OCI-LY1 (cell line): ENCODE results near the gene RETSAT.

ENCODE experiments used
- H2AFZ ChIP-seq: fragments of 200-600 bp; sonication (generic), shearing (Covaris generic); 2 replicates; pipeline ENCODE4 v1.6.0; 2014; ENCODE audit warnings: antibody characterized with exemption, mild to moderate bottlenecking, low read length
- H3F3A ChIP-seq: fragments of 200-600 bp; sonication (generic), shearing (Covaris generic); 2 replicates; pipeline ENCODE4 v1.6.0; 2014; ENCODE audit warnings: mild to moderate bottlenecking, antibody characterized with exemption, low read length, moderate library complexity; ENCODE audit not compliant: insufficient read depth
- H3K27ac ChIP-seq: fragments of 200-600 bp; sonication (generic); 2 replicates; pipeline ENCODE4 v1.5.1; 2014; ENCODE audit warnings: low read length, mixed run types, mild to moderate bottlenecking, low read depth; ENCODE audit not compliant: poor library complexity, severe bottlenecking
- H3K27me3 ChIP-seq: fragments of 200-600 bp; sonication (generic); 2 replicates; pipeline ENCODE4 v1.6.0; 2014; ENCODE audit warnings: antibody characterized with exemption, mild to moderate bottlenecking, low read length, moderate library complexity; ENCODE audit not compliant: insufficient read depth
- H3K36me3 ChIP-seq: fragments of 200-600 bp; sonication (generic); 2 replicates; pipeline ENCODE4 v1.6.1; 2014; ENCODE audit warnings: mild to moderate bottlenecking, antibody characterized with exemption, low read length, moderate library complexity, mixed read lengths; ENCODE audit not compliant: insufficient read depth
- H3K4me1 ChIP-seq: fragments of 200-600 bp; sonication (generic); 2 replicates; pipeline ENCODE4 v1.5.1; 2014; ENCODE audit warnings: mild to moderate bottlenecking, low read length, moderate library complexity; ENCODE audit not compliant: insufficient read depth, severe bottlenecking
- H3K4me2 ChIP-seq: fragments of 200-600 bp; sonication (generic), shearing (Covaris generic); 2 replicates; pipeline ENCODE4 v1.6.1; 2014; ENCODE audit warnings: low read length
- H3K4me3 ChIP-seq: fragments of 200-600 bp; sonication (generic); 2 replicates; pipeline ENCODE4 v1.5.1; 2014; ENCODE audit warnings: low read length, low read depth, mild to moderate bottlenecking, mixed read lengths; ENCODE audit not compliant: poor library complexity, severe bottlenecking
- H3K79me2 ChIP-seq: fragments of 200-600 bp; shearing (Covaris generic); 2 replicates; pipeline ENCODE4 v1.6.1; 2016; ENCODE audit warnings: mixed run types, low read length, mixed read lengths; ENCODE audit not compliant: insufficient read depth
- H3K9ac ChIP-seq: fragments of 200-600 bp; sonication (generic), shearing (Covaris generic); 2 replicates; pipeline ENCODE4 v1.6.1; 2014; ENCODE audit warnings: mild to moderate bottlenecking, low read length, mixed read lengths
- H3K9me2 ChIP-seq: fragments of 200-600 bp; sonication (generic), shearing (Covaris generic); 2 replicates; pipeline ENCODE4 v1.6.1; 2014; ENCODE audit warnings: low read depth, mild to moderate bottlenecking, low read length, mixed read lengths
- H3K9me3 ChIP-seq: fragments of 200-600 bp; shearing (Covaris generic); 2 replicates; pipeline ENCODE4 v1.6.1; 2014; ENCODE audit warnings: low read length, mixed read lengths
- H4K20me1 ChIP-seq: fragments of 200-600 bp; sonication (generic), shearing (Covaris generic); 2 replicates; pipeline ENCODE4 v1.6.0; 2016; ENCODE audit warnings: mild to moderate bottlenecking, low read length; ENCODE audit not compliant: insufficient read depth
- CTCF ChIP-seq: fragments of 200-600 bp; sonication (generic), shearing (Covaris generic); IDR thresholded peaks from 2 replicates; pipeline ENCODE4 v1.5.1; 2017; ENCODE audit warnings: mild to moderate bottlenecking, antibody characterized with exemption, low read length, moderate library complexity, mixed read lengths
- EZH2 ChIP-seq: fragments of 200-600 bp; sonication (generic), shearing (Covaris generic); IDR thresholded peaks from 2 replicates; pipeline ENCODE4 v1.8.0; 2017; ENCODE audit warnings: borderline replicate concordance, mixed run types, mild to moderate bottlenecking, antibody characterized with exemption, low read length, moderate library complexity, mixed read lengths

Gene RETSAT

GRCh38 chr2:85395912-85396475 lies 41.7 kb upstream of the RETSAT start:
- Histone ChIP-seq H3K9ac (no peak overlapping the region), H4K20me1 (no peaks in the 10 kb centered on the region), H3K4me2 (no peak overlapping the region), H3K9me2 (no peaks in the 10 kb centered on the region), H3K79me2 (no peaks in the 10 kb centered on the region), H3K36me3 (no peaks in the 10 kb centered on the region), H3K9me3 (no peaks in the 10 kb centered on the region), H3K4me3 (no peak overlapping the region), H3K27ac (no peak overlapping the region), H3K27me3 (no peaks in the 10 kb centered on the region), H2AFZ (no peak overlapping the region), H3K4me1 (peaks cover 13% of the 10 kb centered on the region), H3F3A (no peaks in the 10 kb centered on the region)
- no peak for TF ChIP-seq CTCF
- TF ChIP-seq EZH2: no peak

GRCh38 chr2:85394976-85395375 lies 40.6 kb upstream of the RETSAT start:
- Histone ChIP-seq H3K27ac (no peak overlapping the region), H3K4me2 (no peak overlapping the region)

GRCh38 chr2:85394261-85394681 lies 39.9 kb upstream of the RETSAT start:
- Histone ChIP-seq H3K79me2 (no peaks in the 10 kb centered on the region), H3K9ac (no peak overlapping the region), H3K4me3 (no peak overlapping the region), H3K27ac (no peak overlapping the region), H2AFZ (no peak overlapping the region), H3K9me2 (no peaks in the 10 kb centered on the region), H3K4me1 (peaks cover 13% of the 10 kb centered on the region), H3K4me2 (no peak overlapping the region), H3F3A (no peaks in the 10 kb centered on the region), H3K27me3 (no peaks in the 10 kb centered on the region), H4K20me1 (no peaks in the 10 kb centered on the region), H3K36me3 (no peaks in the 10 kb centered on the region), H3K9me3 (no peaks in the 10 kb centered on the region)
- TF ChIP-seq CTCF: no peak
- no peak for TF ChIP-seq EZH2

More at GRCh38 chr2:85394976-85395375, 40.6 kb upstream of the RETSAT start:
- no peaks in the 10 kb centered on the region for H3K9me3 ChIP-seq
- no peak overlapping the region for H3K9ac ChIP-seq
- no peak overlapping the region for H2AFZ ChIP-seq
- H3K4me3 ChIP-seq: no peak overlapping the region
- H3F3A ChIP-seq: no peaks in the 10 kb centered on the region
- peaks cover 13% of the 10 kb centered on the region for H3K4me1 ChIP-seq
- H3K79me2 ChIP-seq: no peaks in the 10 kb centered on the region
- no peaks in the 10 kb centered on the region for H3K9me2 ChIP-seq
- no peaks in the 10 kb centered on the region for H3K36me3 ChIP-seq
- no peaks in the 10 kb centered on the region for H4K20me1 ChIP-seq
- no peaks in the 10 kb centered on the region for H3K27me3 ChIP-seq
- no peak for TF ChIP-seq CTCF
- TF ChIP-seq EZH2: no peak
